ENCODE results near the gene ST6GALNAC3. TPM values are rescaled to one million over a fixed set of nuclear protein-coding genes. Genes with fewer than 3 reads are reported as not detected.
"Not testable (repeated sequence)": the region's sequence is repeated elsewhere in the genome, so short reads cannot be mapped to it uniquely, and the experiment has no call there.

Gene ST6GALNAC3
- total RNA-seq, 4 donors from 2014 or later = 2.8 to 3.5 (median 3.4) TPM

DNA sequence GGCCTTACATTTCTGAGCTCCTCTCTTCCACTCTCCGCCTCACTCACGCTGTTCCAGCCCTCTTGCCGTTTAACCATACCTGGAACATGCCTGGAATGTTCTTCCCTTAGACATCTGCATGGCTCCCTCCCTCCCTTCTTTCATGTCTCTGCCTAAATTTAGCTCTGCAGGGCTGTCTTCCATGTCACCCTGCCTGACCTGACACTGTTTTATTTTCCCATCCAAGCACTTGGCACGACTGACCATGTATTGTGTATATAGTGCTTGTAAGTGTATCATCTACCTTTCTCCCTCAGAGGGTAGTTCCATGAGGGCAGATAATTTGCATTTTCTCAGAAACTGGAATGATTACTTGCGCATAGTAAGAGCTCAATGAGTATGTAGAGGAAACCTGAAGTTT is 47.3 kb downstream of the ST6GALNAC3 start:
- Histone ChIP-seq H3K36me3 (no peaks in the 10 kb centered on the region), H3K4me3 (no peak overlapping the region), H3K9me3 (no peaks in the 10 kb centered on the region), H3K27me3 (no peaks in the 10 kb centered on the region), H3K4me1 (no peaks in the 10 kb centered on the region), H3K27ac (no peak overlapping the region)
- no peak for TF ChIP-seq POLR2A (IDR thresholded peaks at IDR 0.05)
- TF ChIP-seq, protein P1, sequence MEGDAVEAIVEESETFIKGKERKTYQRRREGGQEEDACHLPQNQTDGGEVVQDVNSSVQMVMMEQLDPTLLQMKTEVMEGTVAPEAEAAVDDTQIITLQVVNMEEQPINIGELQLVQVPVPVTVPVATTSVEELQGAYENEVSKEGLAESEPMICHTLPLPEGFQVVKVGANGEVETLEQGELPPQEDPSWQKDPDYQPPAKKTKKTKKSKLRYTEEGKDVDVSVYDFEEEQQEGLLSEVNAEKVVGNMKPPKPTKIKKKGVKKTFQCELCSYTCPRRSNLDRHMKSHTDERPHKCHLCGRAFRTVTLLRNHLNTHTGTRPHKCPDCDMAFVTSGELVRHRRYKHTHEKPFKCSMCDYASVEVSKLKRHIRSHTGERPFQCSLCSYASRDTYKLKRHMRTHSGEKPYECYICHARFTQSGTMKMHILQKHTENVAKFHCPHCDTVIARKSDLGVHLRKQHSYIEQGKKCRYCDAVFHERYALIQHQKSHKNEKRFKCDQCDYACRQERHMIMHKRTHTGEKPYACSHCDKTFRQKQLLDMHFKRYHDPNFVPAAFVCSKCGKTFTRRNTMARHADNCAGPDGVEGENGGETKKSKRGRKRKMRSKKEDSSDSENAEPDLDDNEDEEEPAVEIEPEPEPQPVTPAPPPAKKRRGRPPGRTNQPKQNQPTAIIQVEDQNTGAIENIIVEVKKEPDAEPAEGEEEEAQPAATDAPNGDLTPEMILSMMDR (IDR thresholded peaks at IDR 0.05) = no peak
- no peak for DNase-seq

DNA sequence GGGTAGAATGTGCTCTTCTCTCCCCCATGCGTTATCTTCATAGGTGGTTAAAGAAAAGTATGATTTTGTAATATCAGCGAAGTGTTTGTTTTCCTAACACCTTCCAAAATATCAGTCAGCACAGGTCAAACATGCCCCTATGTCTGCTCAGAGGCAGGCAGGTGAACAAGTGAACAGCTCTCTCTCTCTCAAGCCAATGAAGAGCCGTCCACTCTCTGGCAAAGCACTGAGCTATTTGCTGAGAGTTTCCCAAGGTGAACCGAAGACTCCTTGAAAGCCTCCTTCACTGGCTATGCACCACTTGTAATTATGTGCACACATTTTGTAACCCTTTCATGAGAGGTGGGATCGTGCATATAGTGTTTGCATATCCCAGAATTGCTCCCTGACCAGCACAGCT is 47.7 kb downstream of the ST6GALNAC3 start:
- H3K9me3 ChIP-seq = no peaks in the 10 kb centered on the region
- H3K36me3 ChIP-seq = no peaks in the 10 kb centered on the region
- no peak overlapping the region for H3K27ac ChIP-seq
- H3K4me1 ChIP-seq = no peaks in the 10 kb centered on the region
- no peak for DNase-seq
- no peaks in the 10 kb centered on the region for H3K27me3 ChIP-seq
- no peak for TF ChIP-seq POLR2A (IDR thresholded peaks at IDR 0.05)
- TF ChIP-seq, protein P1 (IDR thresholded peaks at IDR 0.05) = no peak
- no peak overlapping the region for H3K4me3 ChIP-seq

- not testable (repeated sequence) for H3K4me1 ChIP-seq, H3K27ac ChIP-seq, DNase-seq, H3K9me3 ChIP-seq, H3K4me3 ChIP-seq, H3K27me3 ChIP-seq, H3K36me3 ChIP-seq
These were observed 49.0 kb downstream of the ST6GALNAC3 start for GRCh38 chr1:76123411-76124064.

- no peak for DNase-seq
- H3K4me1 ChIP-seq = no peaks in the 10 kb centered on the region
- no peak overlapping the region for H3K27ac ChIP-seq
- TF ChIP-seq, protein P1 (IDR thresholded peaks at IDR 0.05) = no peak
- TF ChIP-seq POLR2A (IDR thresholded peaks at IDR 0.05) = no peak
- H3K36me3 ChIP-seq = no peaks in the 10 kb centered on the region
- no peaks in the 10 kb centered on the region for H3K9me3 ChIP-seq
- no peaks in the 10 kb centered on the region for H3K27me3 ChIP-seq
- no peak overlapping the region for H3K4me3 ChIP-seq
These were observed 49.6 kb downstream of the ST6GALNAC3 start for GRCh38 chr1:76124196-76124595.

DNA sequence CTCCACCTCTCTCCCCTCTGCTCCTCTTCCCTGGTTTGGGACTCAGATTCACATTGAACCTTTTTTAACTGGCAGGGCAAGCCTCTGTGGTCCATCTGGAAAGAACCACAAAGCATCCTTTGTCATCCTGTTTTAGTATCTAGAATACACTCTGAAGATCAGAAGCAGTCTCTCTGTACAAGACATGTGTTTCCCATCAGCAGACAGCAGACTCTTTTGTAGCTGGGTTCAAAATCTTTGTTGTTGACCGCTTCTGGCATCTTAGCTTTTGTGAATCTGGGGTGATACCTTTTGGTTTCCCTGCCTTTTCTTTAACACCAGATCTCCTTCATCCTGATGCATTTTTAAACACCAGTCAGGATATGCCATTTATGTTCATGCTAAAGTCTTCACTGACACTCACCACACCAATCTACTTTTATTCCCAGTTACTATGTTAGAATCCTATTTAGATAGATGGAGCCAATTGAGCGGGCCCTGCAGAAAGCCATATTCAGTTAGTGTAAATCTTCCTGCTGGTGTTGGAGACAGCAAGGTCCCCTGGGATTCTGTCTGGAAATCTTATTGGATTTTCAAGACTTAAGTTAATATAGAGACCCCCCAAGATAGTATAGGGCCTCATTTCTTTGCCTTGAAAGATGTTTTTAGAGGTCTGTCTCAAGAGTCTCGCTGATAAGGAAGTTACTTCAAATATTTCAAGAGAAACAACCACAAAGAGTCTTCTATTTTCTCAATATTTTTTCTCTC is 51.1 kb downstream of the ST6GALNAC3 start:
- no peaks in the 10 kb centered on the region for H3K27me3 ChIP-seq
- H3K36me3 ChIP-seq = no peaks in the 10 kb centered on the region
- DNase-seq = no peak
- TF ChIP-seq, protein P1 (IDR thresholded peaks at IDR 0.05) = no peak
- TF ChIP-seq POLR2A (IDR thresholded peaks at IDR 0.05) = no peak
- no peak overlapping the region for H3K4me3 ChIP-seq
- no peak overlapping the region for H3K27ac ChIP-seq
- H3K9me3 ChIP-seq = no peaks in the 10 kb centered on the region
- H3K4me1 ChIP-seq = no peaks in the 10 kb centered on the region

- TF ChIP-seq POLR2A (IDR thresholded peaks at IDR 0.05) = no peak
- TF ChIP-seq, protein P1 (IDR thresholded peaks at IDR 0.05) = no peak
- Histone ChIP-seq H3K9me3 (no peaks in the 10 kb centered on the region), H3K4me3 (no peak overlapping the region), H3K27ac (no peak overlapping the region), H3K36me3 (no peaks in the 10 kb centered on the region), H3K27me3 (no peaks in the 10 kb centered on the region), H3K4me1 (no peaks in the 10 kb centered on the region)
- no peak for DNase-seq
These were observed 53.5 kb downstream of the ST6GALNAC3 start for GRCh38 chr1:76128096-76128495.
